Esophagus muscularis mucosa (tissue), 4 donors: ENCODE data around the gene ADAMTSL1. TPM values are rescaled to one million over a fixed set of nuclear protein-coding genes. Genes with fewer than 3 reads are reported as not detected.

Experiments
- DNase-seq: peaks from one replicate; pipeline ENCODE4 v3.0.0-alpha.2; 2017; ENCODE audit errors: extremely low spot score
- H3K27ac ChIP-seq, 4 donors: fragments of 200-600 bp; sonication (generic); replicated peaks in 1 of 4; 1 replicate in 3 of 4; 2 replicates in 1 of 4; pipeline ENCODE4 v1.5.1; 2016 to 2019; ENCODE audit warnings: mild to moderate bottlenecking in 1 of 4
- H3K27me3 ChIP-seq, 4 donors: fragments of 200-600 bp; sonication (generic); one replicate each; pipeline versions ENCODE4 v1.5.1 to v1.6.0; 2016 to 2019
- H3K36me3 ChIP-seq, 4 donors: fragments of 200-600 bp; sonication (generic); one replicate each; pipeline ENCODE4 v1.5.1; 2016 to 2019
- H3K4me1 ChIP-seq, 4 donors: fragments of 200-600 bp; sonication (generic); one replicate each; pipeline ENCODE4 v1.5.1; 2016 to 2019
- H3K4me3 ChIP-seq, 4 donors: fragments of 200-600 bp; sonication (generic); 1 replicate in 2 of 4; 2 replicates in 2 of 4; pipeline ENCODE4 v1.5.1; 2016 to 2019; ENCODE audit warnings: mild to moderate bottlenecking in 4 of 4, moderate library complexity in 1 of 4
- H3K9me3 ChIP-seq, 4 donors: fragments of 200-600 bp; sonication (generic); 1 replicate in 3 of 4; 2 replicates in 1 of 4; pipeline ENCODE4 v1.5.1; 2016 to 2019
- EP300 ChIP-seq: sonication (generic); formaldehyde crosslinking; IDR thresholded peaks from one replicate; pipeline ENCODE4 v1.6.1; 2017; ENCODE audit warnings: antibody characterized with exemption
- POLR2A ChIP-seq: fragments of 450-650 bp; IDR thresholded peaks from one replicate; pipeline ENCODE4 v1.6.1; 2017; ENCODE audit warnings: antibody characterized with exemption, moderate library complexity, mild to moderate bottlenecking, low read depth
- POLR2AphosphoS5 ChIP-seq, 2 donors: sonication (generic); formaldehyde crosslinking; IDR thresholded peaks; one replicate each; pipeline ENCODE4 v1.6.1; 2017; ENCODE audit warnings: antibody characterized with exemption in 2 of 2
- WGBS: methylation state at CpG from one replicate; pipeline ENCODE4 v1.1.5; 2018; 5-methylcytosine and 5-hydroxymethylcytosine counted together
- intact Hi-C: fragments of 100-400 bp; cut with DNase I; formaldehyde crosslinking; loops from one replicate; pipeline ENCODE4 v1.15.1; 2023
- total RNA-seq, 4 donors: library from RNA; depleted of rRNA; stranded (reverse); fragments of >200 nt; gene quantifications; one replicate each; pipeline versions ENCODE4 v1.1.0 to v1.2.1, GENCODE V29; 2016
- TF ChIP-seq, protein P1 (sequence below), 3 experiments: fragments of 200-600 bp in 2 of 3; fragments of 450-650 bp in 1 of 3; sonication (generic) in 2 of 3; IDR thresholded peaks; one replicate each; pipeline ENCODE4 v1.5.1; 2017 to 2019; ENCODE audit warnings: antibody characterized with exemption in 3 of 3, mild to moderate bottlenecking in 2 of 3, moderate library complexity in 1 of 3

The ADAMTSL1 gene
- total RNA-seq, 4 donors from 2014 or later = 81.7 to 172 (median 145) TPM

DNA sequence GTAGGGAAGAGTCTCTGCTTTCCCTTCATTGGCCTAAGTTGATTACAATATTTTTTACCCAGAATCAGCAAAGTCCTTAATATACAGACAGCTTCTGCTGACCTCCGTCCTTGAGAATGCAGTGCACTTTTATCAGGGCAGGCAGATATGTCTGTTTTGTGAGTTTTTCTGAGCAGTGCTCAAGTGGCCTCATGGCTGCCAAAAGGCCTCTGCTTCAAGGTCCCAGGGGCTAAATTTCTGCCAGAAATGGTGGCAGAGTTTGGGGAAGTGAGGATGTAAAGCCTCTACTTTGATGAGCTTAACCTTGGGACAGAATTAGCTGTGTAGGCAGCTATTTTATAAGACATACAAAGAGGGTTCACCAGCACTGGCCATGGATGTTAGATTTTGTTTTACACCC is 275.8 kb downstream of the ADAMTSL1 start:
- DNase-seq = no peak
- no peak for TF ChIP-seq POLR2AphosphoS5 (IDR thresholded peaks at IDR 0.05)
- TF ChIP-seq POLR2A = no peak
- TF ChIP-seq EP300 = no peak
- TF ChIP-seq, protein P1, sequence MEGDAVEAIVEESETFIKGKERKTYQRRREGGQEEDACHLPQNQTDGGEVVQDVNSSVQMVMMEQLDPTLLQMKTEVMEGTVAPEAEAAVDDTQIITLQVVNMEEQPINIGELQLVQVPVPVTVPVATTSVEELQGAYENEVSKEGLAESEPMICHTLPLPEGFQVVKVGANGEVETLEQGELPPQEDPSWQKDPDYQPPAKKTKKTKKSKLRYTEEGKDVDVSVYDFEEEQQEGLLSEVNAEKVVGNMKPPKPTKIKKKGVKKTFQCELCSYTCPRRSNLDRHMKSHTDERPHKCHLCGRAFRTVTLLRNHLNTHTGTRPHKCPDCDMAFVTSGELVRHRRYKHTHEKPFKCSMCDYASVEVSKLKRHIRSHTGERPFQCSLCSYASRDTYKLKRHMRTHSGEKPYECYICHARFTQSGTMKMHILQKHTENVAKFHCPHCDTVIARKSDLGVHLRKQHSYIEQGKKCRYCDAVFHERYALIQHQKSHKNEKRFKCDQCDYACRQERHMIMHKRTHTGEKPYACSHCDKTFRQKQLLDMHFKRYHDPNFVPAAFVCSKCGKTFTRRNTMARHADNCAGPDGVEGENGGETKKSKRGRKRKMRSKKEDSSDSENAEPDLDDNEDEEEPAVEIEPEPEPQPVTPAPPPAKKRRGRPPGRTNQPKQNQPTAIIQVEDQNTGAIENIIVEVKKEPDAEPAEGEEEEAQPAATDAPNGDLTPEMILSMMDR (IDR thresholded peaks at IDR 0.05) = no peak
- peaks cover 0 to 13% (median 3%) of the 10 kb centered on the region in 4 donors for H3K36me3 ChIP-seq
- H3K4me3 ChIP-seq = no peak overlapping the region
- intact Hi-C loops = no loop called here
- no peak overlapping the region for H3K27ac ChIP-seq
- 100% methylated on average over 1 of the region's 1 CpG for WGBS
- peaks cover 8 to 31% (median 29%) of the 10 kb centered on the region in 4 donors for H3K4me1 ChIP-seq
- no peaks in the 10 kb centered on the region for H3K9me3 ChIP-seq
- H3K27me3 ChIP-seq = no peaks in the 10 kb centered on the region

DNA sequence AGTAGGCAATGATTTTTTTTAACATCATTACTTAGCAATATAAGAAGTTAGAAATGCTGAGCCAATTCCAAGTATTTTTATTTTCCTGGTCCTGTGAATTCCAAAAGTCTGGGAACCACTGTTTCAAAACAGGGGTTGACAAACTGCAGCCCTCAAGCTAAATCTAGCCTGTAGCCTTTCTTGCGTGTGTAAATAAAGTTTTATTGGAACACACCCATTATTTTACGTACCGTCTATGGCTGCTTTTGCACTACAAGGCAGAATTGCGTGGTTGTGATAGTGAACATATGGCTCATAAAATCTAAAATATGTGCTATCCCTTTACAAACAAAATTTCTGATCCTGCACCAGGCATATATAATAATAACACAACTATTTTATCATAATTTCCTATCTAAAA is 280.0 kb downstream of the ADAMTSL1 start:
- WGBS = 96% methylated on average over 4 of the region's 4 CpGs
- Histone ChIP-seq H3K9me3 (no peaks in the 10 kb centered on the region), H3K4me3 (no peak overlapping the region), H3K27ac (no peak overlapping the region), H3K27me3 (no peaks in the 10 kb centered on the region), H3K4me1 (peaks cover 0 to 9% (median 8%) of the 10 kb centered on the region in 4 donors), H3K36me3 (peaks cover 0 to 13% (median 3%) of the 10 kb centered on the region in 4 donors)
- no peak for TF ChIP-seq POLR2A
- TF ChIP-seq, protein P1 (IDR thresholded peaks at IDR 0.05) = no peak
- no peak for TF ChIP-seq EP300
- no peak for TF ChIP-seq POLR2AphosphoS5 (IDR thresholded peaks at IDR 0.05)
- intact Hi-C loops = no loop called here
- no peak for DNase-seq

DNA sequence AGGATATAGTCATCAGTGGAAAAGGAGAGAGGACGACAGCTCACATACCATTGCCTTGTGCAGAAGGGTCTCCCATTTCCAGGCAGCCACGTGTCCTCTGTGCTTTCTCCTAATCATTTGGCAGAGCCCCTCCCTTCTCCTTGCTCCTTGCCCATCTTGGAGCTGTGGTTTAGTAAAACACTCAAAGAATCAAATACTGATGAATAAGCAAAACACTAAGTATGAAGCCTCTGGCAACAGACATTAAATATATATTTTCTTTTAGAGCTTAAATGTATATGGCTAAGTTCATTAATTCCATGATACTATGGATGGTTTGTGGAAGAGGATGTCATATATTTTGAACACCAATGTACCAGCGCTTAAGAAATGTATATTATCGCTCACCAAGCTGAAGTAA is 280.6 kb downstream of the ADAMTSL1 start:
- Histone ChIP-seq H3K36me3 (peaks cover 0 to 13% (median 3%) of the 10 kb centered on the region in 4 donors), H3K9me3 (no peaks in the 10 kb centered on the region), H3K4me3 (no peak overlapping the region), H3K27me3 (no peaks in the 10 kb centered on the region), H3K4me1 (peaks cover 0 to 9% (median 8%) of the 10 kb centered on the region in 4 donors), H3K27ac (no peak overlapping the region)
- intact Hi-C loops = no loop called here
- no peak for TF ChIP-seq EP300
- TF ChIP-seq, protein P1 (IDR thresholded peaks at IDR 0.05) = no peak
- TF ChIP-seq POLR2AphosphoS5 (IDR thresholded peaks at IDR 0.05) = no peak
- TF ChIP-seq POLR2A = no peak
- 95% methylated on average over 4 of the region's 4 CpGs for WGBS
- DNase-seq = no peak

- no peaks in the 10 kb centered on the region for H3K9me3 ChIP-seq
- intact Hi-C loops = no loop called here
- no peak for DNase-seq
- 96% methylated on average over 2 of the region's 2 CpGs for WGBS
- peaks cover 0 to 9% (median 8%) of the 10 kb centered on the region in 4 donors for H3K4me1 ChIP-seq
- H3K4me3 ChIP-seq = no peak overlapping the region
- peaks cover 0 to 13% (median 3%) of the 10 kb centered on the region in 4 donors for H3K36me3 ChIP-seq
- no peaks in the 10 kb centered on the region for H3K27me3 ChIP-seq
- no peak overlapping the region for H3K27ac ChIP-seq
- TF ChIP-seq, protein P1 (IDR thresholded peaks at IDR 0.05) = no peak
- no peak for TF ChIP-seq POLR2AphosphoS5 (IDR thresholded peaks at IDR 0.05)
- no peak for TF ChIP-seq EP300
- TF ChIP-seq POLR2A = no peak
Observed at GRCh38 chr9:18755263-18755662, 281.3 kb downstream of the ADAMTSL1 start.

GRCh38 chr9:18756712-18757125 is 282.8 kb downstream of the ADAMTSL1 start:
- H3K27ac ChIP-seq = peak overlapping the region in 1 of 4 donors; percentile 30

More at GRCh38 chr9:18756712-18757125, 282.8 kb downstream of the ADAMTSL1 start:
- H3K4me3 ChIP-seq = no peak overlapping the region
- DNase-seq = no peak
- H3K27me3 ChIP-seq = no peaks in the 10 kb centered on the region
- TF ChIP-seq EP300 (no peak), POLR2A (no peak), POLR2AphosphoS5 (IDR thresholded peaks at IDR 0.05) (no peak)
- TF ChIP-seq, protein P1 (IDR thresholded peaks at IDR 0.05) = no peak
- WGBS = 47% methylated on average over 3 of the region's 3 CpGs
- intact Hi-C loops = no loop called here
- H3K4me1 ChIP-seq = peaks cover 0 to 9% (median 8%) of the 10 kb centered on the region in 4 donors
- peaks cover 0 to 13% (median 3%) of the 10 kb centered on the region in 4 donors for H3K36me3 ChIP-seq
- H3K9me3 ChIP-seq = no peaks in the 10 kb centered on the region
